ACC112 (cell line): Measurements from ENCODE around the gene COQ2.
"Not testable (repeated sequence)": the region's sequence is repeated elsewhere in the genome, so short reads cannot be mapped to it uniquely, and the experiment has no call there.

ENCODE experiments used
- H2AFZ ChIP-seq: fragments of 200-600 bp; sonication (generic); one replicate; pipeline ENCODE4 v1.6.0; 2017; ENCODE audit warnings: antibody characterized with exemption, low read length; ENCODE audit not compliant: unreplicated experiment
- H3K27ac ChIP-seq: fragments of 200-600 bp; sonication (generic); 2 replicates; pipeline ENCODE4 v1.5.1; 2014; ENCODE audit warnings: low read depth, mild to moderate bottlenecking, antibody characterized with exemption, low read length, moderate library complexity
- H3K27me3 ChIP-seq: fragments of 200-600 bp; sonication (generic); 2 replicates; pipeline ENCODE4 v1.6.1; 2014; ENCODE audit warnings: mild to moderate bottlenecking, antibody characterized with exemption, low read length, moderate library complexity, mixed read lengths; ENCODE audit not compliant: insufficient read depth
- H3K36me3 ChIP-seq: fragments of 200-600 bp; sonication (generic); 2 replicates; pipeline ENCODE4 v1.6.1; 2016; ENCODE audit warnings: mild to moderate bottlenecking, antibody characterized with exemption, low read length, moderate library complexity, mixed read lengths; ENCODE audit not compliant: insufficient read depth
- H3K4me1 ChIP-seq: fragments of 200-600 bp; sonication (generic); one replicate; pipeline ENCODE4 v1.6.1; 2016; ENCODE audit warnings: low read length, mixed read lengths; ENCODE audit not compliant: insufficient read depth, unreplicated experiment, control insufficient read depth
- H3K4me3 ChIP-seq: fragments of 200-600 bp; sonication (generic); 2 replicates; pipeline ENCODE4 v1.5.1; 2014; ENCODE audit warnings: mild to moderate bottlenecking, low read depth, low read length
- H3K79me2 ChIP-seq: fragments of 200-600 bp; sonication (generic); one replicate; pipeline ENCODE4 v1.6.0; 2016; ENCODE audit warnings: low read length; ENCODE audit not compliant: control insufficient read depth, unreplicated experiment, insufficient read depth

COQ2 gene

DNA sequence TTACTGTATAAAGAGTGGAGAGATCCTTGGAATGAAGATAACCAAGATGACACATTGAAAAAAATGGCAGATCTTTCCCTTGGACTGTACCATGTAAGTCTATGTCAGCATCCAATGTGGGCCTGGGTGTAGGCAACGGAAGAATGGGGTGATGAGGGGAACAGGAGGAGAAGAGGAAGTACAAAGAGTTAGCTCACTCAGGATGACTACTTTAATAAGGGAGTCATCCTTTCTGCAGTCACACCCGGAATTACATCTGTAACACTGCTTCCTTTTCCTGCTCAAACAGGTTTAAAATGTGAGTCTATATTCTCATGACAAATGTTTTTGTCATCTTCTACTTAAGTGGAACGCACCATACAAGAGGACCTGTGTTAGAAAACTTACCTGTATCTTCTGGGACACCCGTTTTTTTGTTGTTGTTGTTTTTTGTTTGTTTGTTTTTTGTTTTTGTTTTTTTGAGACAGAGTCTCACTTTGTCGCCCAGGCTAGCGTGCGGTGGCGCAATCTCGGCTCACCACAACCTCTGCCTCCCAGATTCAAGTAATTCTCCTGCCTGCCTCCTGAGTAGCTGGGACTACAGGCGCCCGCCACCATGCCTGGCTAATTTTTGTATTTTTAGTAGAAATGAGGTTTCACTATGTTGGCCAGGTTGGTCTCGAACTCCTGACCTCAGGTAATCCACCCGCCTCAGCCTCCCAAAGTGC is 32.0 kb upstream of the COQ2 start:
- Histone ChIP-seq H2AFZ (no peak overlapping the region), H3K27me3 (no peaks in the 10 kb centered on the region), H3K27ac (no peak overlapping the region), H3K36me3 (no peaks in the 10 kb centered on the region), H3K4me3 (no peak overlapping the region), H3K4me1 (peaks cover 5% of the 10 kb centered on the region), H3K79me2 (no peaks in the 10 kb centered on the region)

GRCh38 chr4:83315341-83315870 is 30.8 kb upstream of the COQ2 start:
- H3K4me3 ChIP-seq: no peak overlapping the region
- no peak overlapping the region for H2AFZ ChIP-seq
- no peak overlapping the region for H3K27ac ChIP-seq
- H3K4me1 ChIP-seq: peaks cover 5% of the 10 kb centered on the region
- no peaks in the 10 kb centered on the region for H3K36me3 ChIP-seq
- no peaks in the 10 kb centered on the region for H3K79me2 ChIP-seq
- no peaks in the 10 kb centered on the region for H3K27me3 ChIP-seq

GRCh38 chr4:83308672-83309071 is 24.1 kb upstream of the COQ2 start:
- H3K36me3 ChIP-seq: no peaks in the 10 kb centered on the region
- H2AFZ ChIP-seq: no peak overlapping the region
- H3K79me2 ChIP-seq: no peaks in the 10 kb centered on the region
- no peak overlapping the region for H3K27ac ChIP-seq
- H3K4me3 ChIP-seq: no peak overlapping the region
- no peaks in the 10 kb centered on the region for H3K27me3 ChIP-seq
- H3K4me1 ChIP-seq: no peaks in the 10 kb centered on the region

DNA sequence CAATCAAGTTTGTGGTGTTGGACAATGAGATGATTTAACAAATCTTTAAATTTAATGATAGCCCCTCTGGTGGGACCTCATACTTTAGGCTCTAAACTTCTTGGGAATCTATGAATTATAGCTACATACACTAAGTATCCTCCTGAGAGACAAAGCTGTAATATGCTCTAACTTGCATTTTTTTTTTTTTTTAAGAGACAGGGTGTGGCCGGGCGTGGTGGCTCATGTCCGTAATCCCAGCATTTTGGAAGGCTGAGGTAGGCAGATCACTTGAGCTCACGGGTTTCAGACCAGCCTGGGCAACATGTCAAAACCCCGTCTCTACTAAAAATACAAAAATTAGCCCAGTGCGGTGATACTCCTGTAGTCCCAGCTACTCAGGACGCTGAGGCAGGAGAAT is 23.3 kb upstream of the COQ2 start:
- H2AFZ ChIP-seq: no peak overlapping the region
- no peaks in the 10 kb centered on the region for H3K27me3 ChIP-seq
- no peak overlapping the region for H3K27ac ChIP-seq
- no peak overlapping the region for H3K4me3 ChIP-seq
- no peaks in the 10 kb centered on the region for H3K79me2 ChIP-seq
- H3K4me1 ChIP-seq: no peaks in the 10 kb centered on the region
- no peaks in the 10 kb centered on the region for H3K36me3 ChIP-seq

DNA sequence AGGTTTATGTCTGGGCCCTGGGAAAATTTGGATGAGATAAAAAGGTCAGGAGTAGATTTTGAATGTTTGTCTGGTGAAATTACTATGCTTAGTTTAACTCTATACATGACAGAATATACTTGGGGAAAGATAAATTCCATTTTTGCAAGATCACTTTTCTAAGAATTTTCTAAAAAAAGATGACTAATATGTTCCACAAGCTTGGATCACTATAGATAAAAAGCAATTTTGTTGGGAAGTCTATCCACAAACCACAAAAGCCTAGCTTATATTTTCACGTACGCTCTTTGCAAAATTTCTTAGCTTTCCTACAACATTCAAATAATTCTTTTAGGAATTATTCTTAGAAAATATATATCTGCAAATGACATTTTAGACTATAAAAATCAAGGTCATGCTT is 20.6 kb upstream of the COQ2 start:
- H2AFZ ChIP-seq: no peak overlapping the region

GRCh38 chr4:83297548-83298260 is 13.1 kb upstream of the COQ2 start:
- Histone ChIP-seq H3K27me3 (no peaks in the 10 kb centered on the region), H3K4me1 (no peaks in the 10 kb centered on the region), H3K79me2 (no peaks in the 10 kb centered on the region), H3K36me3 (no peaks in the 10 kb centered on the region), H3K27ac (no peak overlapping the region), H3K4me3 (no peak overlapping the region), H2AFZ (no peak overlapping the region)

More for the DNA sequence above, 20.6 kb upstream of the COQ2 start:
- no peaks in the 10 kb centered on the region for H3K79me2 ChIP-seq
- no peaks in the 10 kb centered on the region for H3K27me3 ChIP-seq
- no peaks in the 10 kb centered on the region for H3K4me1 ChIP-seq
- H3K27ac ChIP-seq: no peak overlapping the region
- no peak overlapping the region for H3K4me3 ChIP-seq
- H3K36me3 ChIP-seq: no peaks in the 10 kb centered on the region

GRCh38 chr4:83293305-83294046 is 8.9 kb upstream of the COQ2 start:
- Histone ChIP-seq H3K4me1 (no peaks in the 10 kb centered on the region), H3K79me2 (no peaks in the 10 kb centered on the region), H3K27me3 (no peaks in the 10 kb centered on the region), H3K27ac (no peak overlapping the region), H2AFZ (no peak overlapping the region), H3K36me3 (no peaks in the 10 kb centered on the region), H3K4me3 (no peak overlapping the region)

GRCh38 chr4:83290059-83290774 is 5.6 kb upstream of the COQ2 start:
- H2AFZ ChIP-seq, H3K4me1 ChIP-seq, H3K27ac ChIP-seq, H3K4me3 ChIP-seq, H3K79me2 ChIP-seq, H3K27me3 ChIP-seq, H3K36me3 ChIP-seq: not testable (repeated sequence)

- H3K27me3 ChIP-seq, H3K27ac ChIP-seq, H3K4me3 ChIP-seq: not testable (repeated sequence)
Observed at GRCh38 chr4:83288381-83288780, 3.8 kb upstream of the COQ2 start.

GRCh38 chr4:83285055-83285407 is 433 bp upstream of the COQ2 start:
- H3K27ac ChIP-seq: peak overlapping the region; percentile 96
- H3K4me3 ChIP-seq: peak overlapping the region; percentile 82
- no peaks in the 10 kb centered on the region for H3K36me3 ChIP-seq
- no peaks in the 10 kb centered on the region for H3K27me3 ChIP-seq
- H3K79me2 ChIP-seq: peaks cover 26% of the 10 kb centered on the region
- H2AFZ ChIP-seq: peak overlapping the region; percentile 89
- H3K4me1 ChIP-seq: peaks cover 28% of the 10 kb centered on the region

More at GRCh38 chr4:83288381-83288780, 3.8 kb upstream of the COQ2 start:
- H3K36me3 ChIP-seq, H3K4me1 ChIP-seq, H3K79me2 ChIP-seq, H2AFZ ChIP-seq: not testable (repeated sequence)
